HUDEP-2 (cell line): ENCODE results near the gene PGAP3.

Experiments
- DNase-seq, 76 experiments: peaks; one replicate each; lab custom pipeline; 2025; ENCODE audit not compliant: unreplicated experiment in 76 of 76; lab: John Stamatoyannopoulos, UW

PGAP3 gene

GRCh38 chr17:39640591-39641031 is 47.2 kb downstream of the PGAP3 start:
- DNase-seq, result no peak

GRCh38 chr17:39639566-39640458 is 48.0 kb downstream of the PGAP3 start:
- no peak for DNase-seq

DNA sequence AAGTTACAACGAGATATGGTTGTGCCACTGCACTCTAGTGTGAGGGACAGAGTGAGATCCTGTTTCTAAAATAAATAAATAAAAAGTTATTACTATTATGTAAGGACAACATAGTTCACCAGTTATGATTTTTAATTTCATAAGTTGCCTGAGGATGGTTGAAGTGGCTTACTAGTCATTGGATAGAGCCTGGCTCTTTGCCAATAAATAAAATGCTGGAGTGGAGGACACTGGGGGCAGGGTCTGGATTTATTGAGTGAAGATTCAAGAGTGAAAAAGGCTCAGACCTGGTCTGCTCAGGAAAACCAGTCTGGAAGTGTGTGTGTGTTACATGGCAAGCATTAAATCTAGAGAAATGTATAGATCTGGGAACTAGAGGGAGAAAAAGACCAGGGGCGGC is 48.8 kb downstream of the PGAP3 start:
- peak in 2 of 76 experiments; percentile 8 to 10 for DNase-seq

DNA sequence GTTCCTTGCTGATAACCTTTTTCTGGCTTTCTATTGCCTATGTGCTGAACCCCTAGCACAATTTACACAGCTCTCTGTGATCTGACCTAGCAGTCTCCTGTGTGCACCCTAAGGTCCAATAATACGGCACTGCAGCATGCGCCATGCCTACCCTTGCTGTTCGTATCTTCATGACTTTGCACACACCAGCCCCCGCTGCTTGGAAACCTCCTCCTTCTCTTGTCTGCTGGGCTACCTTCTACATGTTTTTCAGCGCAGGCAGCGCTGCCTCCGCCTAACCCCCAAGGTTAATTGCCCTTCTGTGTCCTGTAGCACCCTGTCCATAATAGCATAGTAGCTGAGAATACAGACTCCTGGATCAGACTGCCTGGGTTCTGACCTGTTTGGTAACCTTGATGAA is 49.5 kb downstream of the PGAP3 start:
- DNase-seq, result peak in 2 of 76 experiments; percentile 14 to 26

- peak in 72 of 76 experiments; percentile 26 to 90 (median 78) for DNase-seq
Observed at GRCh38 chr17:39636927-39637736, 50.7 kb downstream of the PGAP3 start, which contains the start of gene STARD3. TSS of gene STARD3 (plus strand) at chr17:39637144. CDS start at chr17:39653532, 16,388 bp downstream.

DNA sequence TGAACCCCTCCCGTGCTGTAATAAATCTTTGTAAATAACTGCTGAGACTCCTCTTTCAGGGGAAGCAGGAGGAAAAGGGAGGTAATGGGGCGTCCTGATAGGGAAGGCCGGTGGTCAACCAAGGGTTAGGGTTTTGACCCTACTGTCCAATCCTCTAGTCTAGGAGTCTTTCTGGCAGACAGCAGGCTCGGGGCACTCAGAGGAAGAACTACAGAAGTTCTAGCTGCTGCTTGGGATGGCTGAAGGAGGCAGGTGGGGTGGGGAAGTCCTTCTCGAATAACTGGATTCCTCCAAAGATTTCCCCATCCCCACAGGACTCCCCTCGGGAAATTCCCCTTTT is 51.3 kb downstream of the PGAP3 start:
- no peak for DNase-seq

GRCh38 chr17:39635614-39636176 is 52.2 kb downstream of the PGAP3 start:
- DNase-seq, result peak in 11 of 76 experiments; percentile 19 to 52 (median 36)

- peak in 21 of 76 experiments; percentile 10 to 54 (median 37) for DNase-seq
Observed at GRCh38 chr17:39634384-39634871, 53.4 kb downstream of the PGAP3 start.

DNA sequence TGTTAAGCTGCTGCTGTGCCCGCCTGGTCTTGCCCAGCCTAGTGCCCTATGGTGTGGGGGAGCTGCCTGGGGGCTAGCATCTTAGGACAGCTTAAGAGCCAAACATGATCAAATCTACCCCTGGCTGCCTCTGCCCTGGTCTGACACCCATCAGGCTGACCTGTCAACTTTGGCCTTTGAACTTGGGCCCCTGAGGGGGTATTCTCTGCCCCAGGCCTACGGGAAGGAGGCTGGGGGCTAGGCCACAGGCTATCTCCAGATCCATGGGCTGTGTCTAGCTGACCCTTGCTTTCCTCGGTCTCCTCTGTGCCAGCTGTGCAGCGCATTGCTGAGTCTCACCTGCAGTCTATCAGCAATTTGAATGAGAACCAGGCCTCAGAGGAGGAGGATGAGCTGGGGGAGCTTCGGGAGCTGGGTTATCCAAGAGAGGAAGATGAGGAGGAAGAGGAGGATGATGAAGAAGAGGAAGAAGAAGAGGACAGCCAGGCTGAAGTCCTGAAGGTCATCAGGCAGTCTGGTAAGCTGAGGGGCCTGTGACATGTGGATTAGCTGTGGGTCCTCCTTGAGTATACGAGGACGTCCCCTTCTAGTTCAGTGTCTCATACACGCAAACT is 54.2 kb downstream of the PGAP3 start:
- DNase-seq, result no peak

DNA sequence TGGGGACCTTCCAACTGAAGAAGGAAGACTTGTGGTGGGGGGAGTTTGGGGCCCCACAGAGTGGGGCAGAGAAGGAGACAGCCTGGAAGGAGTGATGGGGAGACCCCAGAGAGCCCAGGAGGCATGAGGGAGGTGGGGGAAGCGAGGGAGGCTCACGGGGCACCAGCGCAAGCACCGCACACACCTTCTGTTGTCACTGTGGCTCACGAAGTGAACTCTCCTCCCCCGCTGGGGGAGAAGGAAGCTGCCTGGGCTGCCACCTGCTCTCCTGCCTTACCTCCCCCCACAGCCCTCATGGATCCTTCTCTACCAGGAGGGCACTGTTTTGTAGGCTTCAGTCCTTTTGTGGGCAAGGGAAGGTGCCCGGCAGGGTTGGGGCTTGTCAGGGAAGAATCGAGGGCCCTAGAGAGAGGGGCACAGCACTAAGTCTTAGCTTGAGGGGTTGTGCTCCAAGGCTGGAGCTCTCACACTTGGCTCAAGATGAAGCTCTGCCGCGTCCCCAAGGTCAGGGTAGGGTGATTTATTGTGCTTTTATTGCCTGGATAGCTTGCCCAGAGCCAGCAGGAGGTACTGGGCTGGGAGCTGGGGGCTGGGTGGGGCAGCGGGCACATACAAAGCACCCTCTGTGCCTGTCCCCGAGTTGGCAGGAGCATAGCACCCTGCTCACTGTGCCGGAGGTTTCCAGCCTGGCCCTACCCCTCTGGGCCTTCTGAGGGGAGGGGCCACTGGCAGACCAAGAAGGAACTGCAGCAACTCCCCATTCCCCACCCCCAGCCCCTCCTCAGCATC is 55.5 kb downstream of the PGAP3 start:
- DNase-seq, result no peak

DNA sequence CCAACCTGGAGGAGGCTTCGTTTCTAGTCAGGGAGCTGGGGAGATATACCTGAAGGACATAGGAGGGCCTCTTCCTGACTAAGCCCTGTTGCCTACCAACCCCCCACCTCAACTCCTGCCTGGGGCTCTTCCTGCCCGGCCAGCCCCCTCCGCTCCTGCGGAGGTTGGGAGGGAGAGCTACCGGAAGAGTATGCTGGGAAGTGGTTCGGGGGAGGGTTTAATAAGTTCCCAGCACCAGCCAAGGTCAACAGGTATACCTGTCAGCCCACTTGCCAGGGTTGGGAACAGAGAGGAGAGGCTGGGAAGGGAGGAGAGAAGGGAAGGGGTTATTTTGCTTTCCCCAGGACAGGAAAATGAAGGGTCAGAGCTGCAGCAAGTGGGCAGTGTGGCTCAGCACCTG is 56.5 kb downstream of the PGAP3 start:
- no peak for DNase-seq

GRCh38 chr17:39629898-39630297 is 58.0 kb downstream of the PGAP3 start:
- DNase-seq, result no peak

GRCh38 chr17:39629494-39629880 is 58.4 kb downstream of the PGAP3 start:
- no peak for DNase-seq

DNA sequence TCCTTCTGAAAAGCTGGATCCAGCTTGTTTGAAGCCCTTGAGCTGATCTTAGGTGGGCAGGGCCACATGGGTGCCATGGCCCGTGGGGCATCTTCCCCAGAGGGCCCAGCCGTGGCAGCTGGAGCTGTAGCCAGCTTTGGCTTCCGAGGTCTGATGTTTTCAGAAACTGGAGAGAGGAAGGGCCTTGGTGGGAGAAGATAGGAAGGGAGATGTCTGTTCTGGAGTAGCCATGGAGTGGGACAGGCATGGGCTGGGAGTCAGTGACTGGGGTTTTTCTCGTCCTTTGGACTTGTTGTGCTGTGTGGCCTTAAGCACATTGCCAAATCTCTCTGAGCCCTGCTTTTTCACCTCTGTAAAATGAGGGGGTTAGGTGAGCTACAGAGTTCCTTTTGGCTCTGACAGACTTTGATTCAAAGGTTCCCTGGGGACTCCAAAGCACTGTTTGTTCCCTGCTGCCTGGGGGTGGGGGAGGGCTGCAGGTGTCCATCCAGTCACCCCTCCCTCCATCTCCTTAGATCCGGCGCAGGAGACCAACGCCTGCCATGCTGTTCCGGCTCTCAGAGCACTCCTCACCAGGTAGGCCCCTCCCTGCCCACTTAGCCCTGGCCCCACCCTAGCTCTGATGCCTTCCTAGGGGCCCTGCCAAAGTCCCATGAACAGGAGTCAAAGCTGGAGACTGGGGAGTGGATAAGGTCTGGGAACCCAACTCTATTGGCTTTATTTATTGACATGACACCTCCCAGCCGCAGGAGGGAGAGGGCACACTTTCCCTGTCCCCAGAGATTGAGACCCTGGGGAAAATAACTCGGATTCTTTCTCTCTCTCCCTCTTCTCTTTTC is 59.0 kb downstream of the PGAP3 start:
- no peak for DNase-seq

- DNase-seq, result no peak
Observed at GRCh38 chr17:39627712-39628516, 59.9 kb downstream of the PGAP3 start.

DNA sequence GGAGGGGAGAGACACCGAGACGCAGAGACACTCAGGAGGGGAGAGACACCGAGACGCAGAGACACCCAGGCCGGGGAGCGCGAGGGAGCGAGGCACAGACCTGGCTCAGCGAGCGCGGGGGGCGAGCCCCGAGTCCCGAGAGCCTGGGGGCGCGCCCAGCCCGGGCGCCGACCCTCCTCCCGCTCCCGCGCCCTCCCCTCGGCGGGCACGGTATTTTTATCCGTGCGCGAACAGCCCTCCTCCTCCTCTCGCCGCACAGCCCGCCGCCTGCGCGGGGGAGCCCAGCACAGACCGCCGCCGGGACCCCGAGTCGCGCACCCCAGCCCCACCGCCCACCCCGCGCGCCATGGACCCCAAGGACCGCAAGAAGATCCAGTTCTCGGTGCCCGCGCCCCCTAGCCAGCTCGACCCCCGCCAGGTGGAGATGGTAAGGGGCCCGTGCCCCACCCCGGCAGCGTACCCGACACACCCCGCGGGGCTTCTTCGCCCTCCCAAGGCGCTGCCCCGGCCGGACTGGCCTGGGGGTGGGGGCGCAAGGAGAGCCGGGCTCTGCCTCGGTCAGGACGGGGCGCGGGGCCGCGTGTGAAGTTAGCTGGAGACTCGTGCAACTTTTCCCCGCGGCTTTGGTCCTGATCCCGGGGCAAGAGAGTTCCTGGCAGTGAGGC is 60.7 kb downstream of the PGAP3 start:
- no peak for DNase-seq

- no peak for DNase-seq
Observed at GRCh38 chr17:39626171-39627046, 61.4 kb downstream of the PGAP3 start, which contains the start of gene PPP1R1B. TSS of gene PPP1R1B (plus strand) at chr17:39626952. CDS start at chr17:39627393, 441 bp downstream.
